CD8-positive, alpha-beta memory T cell (primary cell): Measurements from ENCODE around the gene GABRB1. TPM values are rescaled to one million over a fixed set of nuclear protein-coding genes. Genes with fewer than 3 reads are reported as not detected.
A peak's percentile ranks its signal among the peaks of the same experiment; 100 is the strongest.
"Not testable (repeated sequence)": the region's sequence is repeated elsewhere in the genome, so short reads cannot be mapped to it uniquely, and the experiment has no call there.

Source experiments
- CTCF ChIA-PET: fragments of 350-600 bp; sonication (Branson Sonifier 250); formaldehyde crosslinking; loops from one replicate; lab custom pipeline; 2021; ENCODE audit warnings: antibody characterized with exemption; lab: Charles Lee
- POLR2A ChIA-PET: fragments of 350-600 bp; sonication (Branson Sonifier 250); formaldehyde crosslinking; loops from one replicate; lab custom pipeline; 2021; ENCODE audit warnings: antibody characterized with exemption; lab: Charles Lee
- DNase-seq, 5 donors: peaks; one replicate each; pipeline versions ENCODE4 v3.0.0 to v3.0.0-alpha.2; 2020 to 2022; ENCODE audit warnings: mixed read lengths in 1 of 5
- H3K27ac ChIP-seq: one replicate; pipeline ENCODE4 v1.7.0; 2013; ENCODE audit warnings: low read depth, mild to moderate bottlenecking, low read length, moderate library complexity
- H3K27me3 ChIP-seq: 2 replicates; pipeline ENCODE4 v1.7.0; 2013; ENCODE audit warnings: low read length, mild to moderate bottlenecking; ENCODE audit not compliant: insufficient read depth, poor library complexity, severe bottlenecking
- H3K36me3 ChIP-seq: 2 replicates; pipeline ENCODE4 v1.7.0; 2013; ENCODE audit warnings: mild to moderate bottlenecking, low read length, moderate library complexity; ENCODE audit not compliant: insufficient read depth
- H3K4me1 ChIP-seq: 2 replicates; pipeline ENCODE4 v1.7.0; 2013; ENCODE audit warnings: mild to moderate bottlenecking, low read length, moderate library complexity; ENCODE audit not compliant: insufficient read depth
- H3K4me3 ChIP-seq: 2 replicates; pipeline ENCODE4 v1.7.0; 2013; ENCODE audit warnings: mild to moderate bottlenecking, low read length
- H3K9me3 ChIP-seq: 2 replicates; pipeline ENCODE4 v1.7.0; 2013; ENCODE audit warnings: mild to moderate bottlenecking, low read length
- H3K27ac Mint-ChIP-seq, 8 donors: one replicate each; pipeline ENCODE4 v1.8.0; 2020 to 2021; ENCODE audit warnings: mixed read lengths in 8 of 8, mild to moderate bottlenecking in 6 of 8, inconsistent platforms in 3 of 8, moderate library complexity in 3 of 8
- H3K27me3 Mint-ChIP-seq, 2 donors: one replicate each; pipeline ENCODE4 v1.8.0; 2020 to 2021; ENCODE audit warnings: mixed read lengths in 2 of 2, mild to moderate bottlenecking in 1 of 2, moderate library complexity in 1 of 2
- H3K36me3 Mint-ChIP-seq, 3 donors: one replicate each; pipeline ENCODE4 v1.8.0; 2020 to 2021; ENCODE audit warnings: mixed read lengths in 3 of 3, inconsistent platforms in 1 of 3, mild to moderate bottlenecking in 1 of 3
- H3K4me1 Mint-ChIP-seq, 3 donors: one replicate each; pipeline ENCODE4 v1.8.0; 2020 to 2021; ENCODE audit warnings: mixed read lengths in 3 of 3, inconsistent platforms in 1 of 3, mild to moderate bottlenecking in 1 of 3
- H3K4me3 Mint-ChIP-seq, 7 donors: one replicate each; pipeline ENCODE4 v1.8.0; 2020 to 2021; ENCODE audit warnings: mixed read lengths in 7 of 7, mild to moderate bottlenecking in 6 of 7, moderate library complexity in 4 of 7, inconsistent platforms in 2 of 7
- H3K9me3 Mint-ChIP-seq, 5 donors: one replicate each; pipeline ENCODE4 v1.8.0; 2020 to 2022; ENCODE audit warnings: mixed read lengths in 5 of 5, mild to moderate bottlenecking in 3 of 5, moderate library complexity in 2 of 5, inconsistent platforms in 1 of 5
- polyA plus RNA-seq: library from polyadenylated mRNA; unstranded; fragments of 300-500 nt; fragmentation: Illumina TruSeq; gene quantifications from one replicate; pipeline ENCODE4 v1.2.3, GENCODE V29; 2021
- total RNA-seq, 2 experiments: library from RNA; stranded (reverse); gene quantifications; one replicate each; pipeline ENCODE4 v1.2.3, GENCODE V29; 2021

Gene GABRB1
- total and polyA plus RNA-seq, 3 experiments from 2014 or later: not detected

DNA sequence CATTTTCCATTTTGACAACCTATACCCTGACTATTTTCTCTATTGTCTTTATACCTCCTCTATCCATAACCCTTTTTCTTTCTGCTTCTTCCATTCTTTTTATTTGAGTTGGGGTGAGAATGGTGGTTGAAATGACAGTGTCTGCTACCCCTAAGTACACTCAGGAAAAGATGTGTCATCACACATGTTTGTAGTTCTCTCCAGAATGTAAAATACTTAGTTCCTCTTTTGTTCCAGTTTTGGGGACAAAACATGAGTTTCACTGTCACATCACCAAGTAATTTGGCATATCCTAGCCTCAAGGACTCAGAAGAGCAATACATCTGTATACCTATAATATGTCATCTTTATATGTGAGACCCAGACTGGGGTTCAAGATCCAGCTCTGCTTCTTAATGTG is 341.8 kb downstream of the GABRB1 start:
- CTCF ChIA-PET: no interaction called here
- no peaks in the 10 kb centered on the region for H3K36me3 Mint-ChIP-seq
- no peak overlapping the region for H3K27ac Mint-ChIP-seq
- POLR2A ChIA-PET: no interaction called here
- no peak overlapping the region for H3K27ac ChIP-seq
- H3K9me3 Mint-ChIP-seq: peaks cover 0 to 4% (median 0%) of the 10 kb centered on the region in 5 donors
- no peaks in the 10 kb centered on the region for H3K4me1 Mint-ChIP-seq
- H3K27me3 Mint-ChIP-seq: peaks cover 11 to 20% of the 10 kb centered on the region in 2 donors
- H3K4me3 Mint-ChIP-seq: no peak overlapping the region
- no peaks in the 10 kb centered on the region for H3K9me3 ChIP-seq
- no peaks in the 10 kb centered on the region for H3K4me1 ChIP-seq
- DNase-seq: no peak
- H3K27me3 ChIP-seq: no peaks in the 10 kb centered on the region
- H3K36me3 ChIP-seq: no peaks in the 10 kb centered on the region
- no peak overlapping the region for H3K4me3 ChIP-seq

GRCh38 chr4:47373709-47374108 is 342.3 kb downstream of the GABRB1 start:
- Mint-ChIP-seq H3K27me3 (peaks cover 11 to 20% of the 10 kb centered on the region in 2 donors), H3K36me3 (no peaks in the 10 kb centered on the region), H3K27ac (no peak overlapping the region), H3K4me3 (no peak overlapping the region), H3K4me1 (no peaks in the 10 kb centered on the region), H3K9me3 (peaks cover 0 to 4% (median 0%) of the 10 kb centered on the region in 5 donors)
- no peaks in the 10 kb centered on the region for H3K36me3 ChIP-seq
- no peak overlapping the region for H3K27ac ChIP-seq
- no peak overlapping the region for H3K4me3 ChIP-seq
- POLR2A ChIA-PET: no interaction called here
- H3K4me1 ChIP-seq: no peaks in the 10 kb centered on the region
- H3K27me3 ChIP-seq: no peaks in the 10 kb centered on the region
- CTCF ChIA-PET: no interaction called here
- no peaks in the 10 kb centered on the region for H3K9me3 ChIP-seq
- DNase-seq: no peak

GRCh38 chr4:47374477-47374876 is 343.1 kb downstream of the GABRB1 start:
- H3K27me3 ChIP-seq: no peaks in the 10 kb centered on the region
- Mint-ChIP-seq H3K36me3 (no peaks in the 10 kb centered on the region), H3K9me3 (peaks cover 0 to 4% (median 0%) of the 10 kb centered on the region in 5 donors), H3K27ac (no peak overlapping the region), H3K4me1 (no peaks in the 10 kb centered on the region), H3K4me3 (no peak overlapping the region), H3K27me3 (peaks cover 11 to 17% of the 10 kb centered on the region in 2 donors)
- H3K4me1 ChIP-seq: no peaks in the 10 kb centered on the region
- H3K4me3 ChIP-seq: no peak overlapping the region
- DNase-seq: no peak
- ChIA-PET CTCF (no interaction called here), POLR2A (no interaction called here)
- no peaks in the 10 kb centered on the region for H3K9me3 ChIP-seq
- H3K36me3 ChIP-seq: no peaks in the 10 kb centered on the region
- no peak overlapping the region for H3K27ac ChIP-seq

DNA sequence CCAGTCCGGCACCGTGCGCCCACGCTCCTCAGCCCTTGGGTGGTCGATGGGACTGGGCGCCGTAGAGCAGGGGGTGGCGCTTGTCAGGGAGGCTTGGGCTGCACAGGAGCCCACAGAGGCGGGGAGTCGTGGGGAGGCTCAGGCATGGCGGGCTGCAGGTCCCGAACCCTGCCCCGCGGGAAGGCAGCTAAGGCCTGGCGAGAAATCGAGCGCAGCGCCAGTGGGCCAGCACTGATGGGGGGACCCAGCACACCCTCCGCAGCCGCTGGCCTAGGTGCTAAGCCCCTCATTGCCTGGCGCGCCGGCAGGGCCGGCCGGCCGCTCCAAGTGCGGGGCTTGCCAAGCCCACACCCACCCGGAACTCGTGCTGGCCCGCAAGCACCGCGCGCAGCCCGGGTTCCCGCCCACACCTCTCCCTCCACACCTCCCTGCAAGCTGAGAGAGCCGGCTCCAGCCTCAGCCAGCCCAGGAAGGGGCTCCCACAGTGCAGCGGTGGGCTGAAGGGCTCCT is 346.7 kb downstream of the GABRB1 start:
- H3K9me3 Mint-ChIP-seq, H3K36me3 ChIP-seq, H3K27me3 ChIP-seq, H3K4me1 Mint-ChIP-seq, H3K36me3 Mint-ChIP-seq, H3K9me3 ChIP-seq, H3K4me1 ChIP-seq, H3K27me3 Mint-ChIP-seq, H3K27ac Mint-ChIP-seq, DNase-seq, POLR2A ChIA-PET, CTCF ChIA-PET, H3K27ac ChIP-seq, H3K4me3 ChIP-seq, H3K4me3 Mint-ChIP-seq: not testable (repeated sequence)

GRCh38 chr4:47381172-47381571 is 349.8 kb downstream of the GABRB1 start:
- no peaks in the 10 kb centered on the region for H3K36me3 Mint-ChIP-seq
- H3K9me3 ChIP-seq: no peaks in the 10 kb centered on the region
- H3K36me3 ChIP-seq: no peaks in the 10 kb centered on the region
- CTCF ChIA-PET: no interaction called here
- no peaks in the 10 kb centered on the region for H3K9me3 Mint-ChIP-seq
- peaks cover 3 to 17% of the 10 kb centered on the region in 2 donors for H3K27me3 Mint-ChIP-seq
- H3K4me1 Mint-ChIP-seq: no peaks in the 10 kb centered on the region
- no peak overlapping the region for H3K27ac Mint-ChIP-seq
- no peak for DNase-seq
- no peak overlapping the region for H3K4me3 Mint-ChIP-seq
- no peak overlapping the region for H3K27ac ChIP-seq
- POLR2A ChIA-PET: no interaction called here
- no peaks in the 10 kb centered on the region for H3K4me1 ChIP-seq
- H3K4me3 ChIP-seq: no peak overlapping the region
- no peaks in the 10 kb centered on the region for H3K27me3 ChIP-seq

GRCh38 chr4:47382846-47383360 is 351.5 kb downstream of the GABRB1 start:
- no peak overlapping the region for H3K4me3 ChIP-seq
- H3K27me3 ChIP-seq: no peaks in the 10 kb centered on the region
- POLR2A ChIA-PET: no interaction called here
- Mint-ChIP-seq H3K27ac (no peak overlapping the region), H3K9me3 (no peaks in the 10 kb centered on the region), H3K4me3 (no peak overlapping the region), H3K36me3 (no peaks in the 10 kb centered on the region), H3K27me3 (peaks cover 7 to 24% of the 10 kb centered on the region in 2 donors), H3K4me1 (no peaks in the 10 kb centered on the region)
- DNase-seq: no peak
- no peaks in the 10 kb centered on the region for H3K4me1 ChIP-seq
- no peaks in the 10 kb centered on the region for H3K36me3 ChIP-seq
- no peak overlapping the region for H3K27ac ChIP-seq
- no peaks in the 10 kb centered on the region for H3K9me3 ChIP-seq
- CTCF ChIA-PET: interaction anchor here (1.1 to 1.2 kb wide), 2 partner anchors 80 to 538 kb away, joined by 3 to 4 read pairs; partner anchors contain the start of gene COMMD8

DNA sequence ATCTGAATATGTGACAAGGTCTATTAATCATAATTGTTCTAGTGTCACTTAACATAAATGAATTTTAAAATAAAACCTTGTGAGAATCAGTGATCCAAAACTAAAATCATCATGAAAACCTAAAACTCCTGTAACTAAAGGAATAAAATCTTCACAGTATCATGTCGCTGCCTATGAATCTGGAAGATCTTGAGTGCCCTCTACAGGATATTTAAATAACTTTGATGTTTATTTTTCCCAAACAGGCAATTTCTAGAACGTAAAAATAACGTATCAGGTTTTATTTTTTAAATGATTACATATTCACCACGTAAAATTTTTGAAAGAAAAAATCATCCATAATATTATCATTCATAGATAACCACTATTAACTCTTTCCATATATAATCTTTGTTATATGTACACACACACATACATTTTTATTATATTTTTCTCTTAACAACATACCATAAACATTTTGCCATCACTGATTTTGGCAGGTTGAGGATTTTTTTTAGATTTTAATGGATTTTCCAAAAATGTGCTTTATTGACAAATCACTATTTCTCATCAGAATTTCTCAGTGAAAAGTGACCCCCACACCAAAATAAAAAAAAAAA is 352.6 kb downstream of the GABRB1 start:
- Histone ChIP-seq H3K4me1 (no peaks in the 10 kb centered on the region), H3K27me3 (no peaks in the 10 kb centered on the region), H3K9me3 (no peaks in the 10 kb centered on the region), H3K27ac (no peak overlapping the region), H3K4me3 (no peak overlapping the region), H3K36me3 (no peaks in the 10 kb centered on the region)
- Mint-ChIP-seq H3K27me3 (peaks cover 7 to 24% of the 10 kb centered on the region in 2 donors), H3K4me1 (no peaks in the 10 kb centered on the region), H3K4me3 (no peak overlapping the region), H3K27ac (no peak overlapping the region), H3K9me3 (no peaks in the 10 kb centered on the region), H3K36me3 (no peaks in the 10 kb centered on the region)
- CTCF ChIA-PET: interaction anchor here (1.1 to 1.2 kb wide), 2 partner anchors 79 to 539 kb away, joined by 3 to 4 read pairs; partner anchors contain the start of gene COMMD8
- POLR2A ChIA-PET: no interaction called here
- DNase-seq: peak in 2 of 5 donors; percentile 7 to 14

- Mint-ChIP-seq H3K27ac (no peak overlapping the region), H3K9me3 (no peaks in the 10 kb centered on the region), H3K36me3 (no peaks in the 10 kb centered on the region), H3K27me3 (peaks cover 7 to 24% of the 10 kb centered on the region in 2 donors), H3K4me3 (no peak overlapping the region), H3K4me1 (no peaks in the 10 kb centered on the region)
- Histone ChIP-seq H3K27ac (no peak overlapping the region), H3K4me1 (no peaks in the 10 kb centered on the region), H3K9me3 (no peaks in the 10 kb centered on the region), H3K36me3 (no peaks in the 10 kb centered on the region), H3K4me3 (no peak overlapping the region), H3K27me3 (no peaks in the 10 kb centered on the region)
- POLR2A ChIA-PET: no interaction called here
- no peak for DNase-seq
- CTCF ChIA-PET: interaction anchor here (0.6 kb wide), 1 partner anchor 866 kb away, joined by 3 read pairs; no protein-coding TSS in a partner anchor
Observed at GRCh38 chr4:47386146-47386545, 354.8 kb downstream of the GABRB1 start.
